Heart left ventricle (tissue), 13 donors: Measurements from ENCODE around the gene TNFRSF11A.

Experiments
- CTCF ChIP-seq, 12 donors: fragments of 200-600 bp; sonication (generic) in 4 of 12; IDR thresholded peaks; one replicate each; pipeline versions ENCODE4 v1.5.0 to v1.8.0; 2018 to 2022; ENCODE audit warnings: antibody characterized with exemption in 12 of 12, mild to moderate bottlenecking in 5 of 12
- POLR2A ChIP-seq, 2 donors: fragments of 450-650 bp; IDR thresholded peaks; one replicate each; pipeline ENCODE4 v1.6.1; 2017; ENCODE audit warnings: antibody characterized with exemption in 2 of 2, mild to moderate bottlenecking in 2 of 2, moderate library complexity in 2 of 2
- donor health status: ischemic (EF 13 %, LVEDD 7.1; RV severe dilation, severe dysfunction).
- donor health status: DM: no; HTN: yes; CAD: no.
- donor health status: DM: no; HTN: no; CAD: no.
- donor health status: ischemic (EF 25% LVEDD 6.9; RV normal size, moderate dysfunction).
- donor health status: ischemic (EF 25% LVEDD 5.7; RV mildly dilated, moderate dysfunction).
- donor health status: ischemic (EF 35%, LVEDD 5.7; RV mildly dilated, moderate dysfunction).
- donor health status: nonischemic (EF 11% LVEDD 7.7; RV severe dilation, severe dysfunction).
- donor health status: DM: yes; HTN: yes; CAD: no.
- donor health status: PGD.
- donor health status: ischemic (EF 29% LVEDD 5.4; RV normal size, mild dysfunction).
- donor health status: nonischemic (EF 23%, LVEDD 6.1; RV moderate dilation, normal function).

DNA sequence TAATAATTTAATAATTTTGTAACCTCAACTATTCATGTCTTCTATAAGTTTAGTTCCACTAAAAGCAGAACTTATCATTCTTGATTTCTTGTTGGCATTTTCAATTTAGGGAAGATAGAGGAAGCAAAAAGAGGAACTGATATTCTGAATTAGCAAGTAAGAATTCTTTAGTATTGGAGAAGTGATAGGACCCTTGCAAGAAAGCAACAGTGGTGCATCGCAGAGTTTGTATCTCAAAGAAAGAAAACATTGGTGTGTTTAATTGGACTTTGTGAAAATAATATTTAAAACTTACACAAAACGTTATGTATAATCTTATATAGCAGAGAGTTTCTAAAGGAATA lies 36.5 kb upstream of the TNFRSF11A start:
- TF ChIP-seq POLR2A (IDR thresholded peaks at IDR 0.05) (no peak), CTCF (IDR thresholded peaks at IDR 0.05) (no peak)
